DMS79 treated with DMSO at 0.1 percent for 48 hours (cell line): ENCODE results near the gene CDKAL1.

Experiments
- DNase-seq: peaks from one replicate; lab custom pipeline; 2025; lab: John Stamatoyannopoulos, UW

CDKAL1 gene

GRCh38 chr6:20838113-20838512 is 303.9 kb downstream of the CDKAL1 start:
- no peak for DNase-seq

GRCh38 chr6:20839630-20840029 is 305.4 kb downstream of the CDKAL1 start:
- DNase-seq: no peak

GRCh38 chr6:20840675-20841074 is 306.4 kb downstream of the CDKAL1 start:
- DNase-seq: no peak

GRCh38 chr6:20841806-20842205 is 307.5 kb downstream of the CDKAL1 start:
- DNase-seq: no peak

- no peak for DNase-seq
Measured at GRCh38 chr6:20845592-20845991, 311.3 kb downstream of the CDKAL1 start.

- no peak for DNase-seq
Measured at GRCh38 chr6:20846602-20847028, 312.4 kb downstream of the CDKAL1 start.

GRCh38 chr6:20847904-20848303 is 313.6 kb downstream of the CDKAL1 start:
- DNase-seq: no peak

GRCh38 chr6:20850686-20851416 is 316.6 kb downstream of the CDKAL1 start:
- no peak for DNase-seq

GRCh38 chr6:20851795-20852194 is 317.5 kb downstream of the CDKAL1 start:
- DNase-seq: no peak

- DNase-seq: no peak
Measured at GRCh38 chr6:20853828-20854227, 319.6 kb downstream of the CDKAL1 start.

- DNase-seq: no peak
Measured at GRCh38 chr6:20856681-20857288, 322.5 kb downstream of the CDKAL1 start.

GRCh38 chr6:20861481-20861880 is 327.2 kb downstream of the CDKAL1 start:
- DNase-seq: no peak

GRCh38 chr6:20866036-20866435 is 331.8 kb downstream of the CDKAL1 start:
- peak; percentile 93 for DNase-seq

- peak; percentile 85 for DNase-seq
Measured at GRCh38 chr6:20866935-20867703, 332.9 kb downstream of the CDKAL1 start.

- DNase-seq: peak; percentile 97
Measured at GRCh38 chr6:20868397-20869096, 334.3 kb downstream of the CDKAL1 start.

- peak; percentile 27 for DNase-seq
Measured at GRCh38 chr6:20870021-20870420, 335.8 kb downstream of the CDKAL1 start.

GRCh38 chr6:20870493-20870892 is 336.2 kb downstream of the CDKAL1 start:
- no peak for DNase-seq

GRCh38 chr6:20873425-20874190 is 339.4 kb downstream of the CDKAL1 start:
- DNase-seq: peak; percentile 28

GRCh38 chr6:20875369-20875963 is 341.2 kb downstream of the CDKAL1 start:
- peak; percentile 55 for DNase-seq

- DNase-seq: no peak
Measured at GRCh38 chr6:20876036-20876435, 341.8 kb downstream of the CDKAL1 start.

GRCh38 chr6:20876561-20876960 is 342.3 kb downstream of the CDKAL1 start:
- no peak for DNase-seq
